ENCODE results near the gene JARID2. TPM values are rescaled to one million over a fixed set of nuclear protein-coding genes. Genes with fewer than 3 reads are reported as not detected.

Gene JARID2
- total RNA-seq, 1 experiment from 2014 or later = 23.6 TPM

DNA sequence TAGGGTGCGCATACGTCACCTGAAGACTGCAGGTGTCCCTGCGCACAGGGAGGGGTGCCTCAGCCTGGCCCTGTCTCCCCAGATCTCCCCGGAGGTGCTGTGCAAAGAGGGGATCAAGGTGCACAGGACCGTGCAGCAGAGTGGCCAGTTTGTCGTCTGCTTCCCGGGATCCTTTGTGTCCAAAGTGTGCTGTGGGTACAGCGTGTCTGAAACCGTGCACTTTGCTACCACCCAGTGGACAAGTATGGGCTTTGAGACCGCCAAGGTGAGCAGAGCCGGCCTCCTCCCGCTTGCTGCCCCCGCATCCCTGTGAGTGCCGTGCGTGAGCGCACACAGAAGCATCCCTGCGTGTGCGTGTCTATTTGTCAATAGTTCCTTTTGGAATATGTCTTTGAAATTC, 266.3 kb downstream of the JARID2 start:
- intact Hi-C loops (cut with micrococcal nuclease) = no loop called here
- CTCF ChIA-PET = no interaction called here

DNA sequence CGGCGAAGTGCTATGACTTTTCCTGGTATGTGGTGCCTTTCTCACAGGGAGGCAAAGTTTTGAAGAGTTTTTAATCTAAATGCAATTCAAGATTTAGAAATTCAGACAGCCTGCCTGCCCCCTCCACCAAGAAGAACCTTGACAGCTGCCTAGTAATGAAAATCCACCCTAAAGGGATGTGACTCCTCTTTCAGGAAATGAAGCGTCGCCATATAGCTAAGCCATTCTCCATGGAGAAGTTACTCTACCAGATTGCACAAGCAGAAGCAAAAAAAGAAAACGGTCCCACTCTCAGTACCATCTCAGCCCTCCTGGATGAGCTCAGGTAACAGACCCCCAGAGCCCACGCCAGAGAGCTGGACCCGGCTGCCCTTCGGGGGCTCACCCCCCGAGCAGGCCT, 266.9 kb downstream of the JARID2 start:
- Histone ChIP-seq H3K27me3 (ENCODE audit: insufficient read depth, low read length) (no peaks in the 10 kb centered on the region), H3K27ac (ENCODE audit: low read depth, low read length) (no peak overlapping the region), H3K9me2 (ENCODE audit: insufficient read depth) (no peaks in the 10 kb centered on the region), H3K79me2 (ENCODE audit: insufficient read depth, low read length) (no peaks in the 10 kb centered on the region), H4K20me1 (ENCODE audit: insufficient read depth) (no peaks in the 10 kb centered on the region), H3K36me3 (ENCODE audit: control insufficient read depth in 1 of 2, insufficient read depth in 2 of 2, low read length in 2 of 2) (peaks cover 0 to 2% of the 10 kb centered on the region in 2 experiments; a peak in 1 of 4 replicates), H3K4me1 (ENCODE audit: control insufficient read depth in 1 of 2, insufficient read depth in 2 of 2, low read length in 2 of 2) (no peaks in the 10 kb centered on the region), H3K4me2 (ENCODE audit: low read length) (no peak overlapping the region), H3K9ac (ENCODE audit: low read length) (no peak overlapping the region), H3K9me3 (ENCODE audit: control insufficient read depth in 1 of 2, insufficient read depth in 1 of 2, low read depth in 1 of 2, low read length in 2 of 2) (no peaks in the 10 kb centered on the region), H2AFZ (ENCODE audit: low read depth, low read length, poor library complexity, severe bottlenecking) (no peak overlapping the region), H3K4me3 (replicated peaks in 1 of 2; ENCODE audit: low read depth in 1 of 2, low read length in 2 of 2) (no peak overlapping the region)
- CTCF ChIA-PET = no interaction called here
- no TSS peak for BruUV-seq (replicated peaks)
- DNase-seq (ENCODE audit: low read depth, low spot score) = no peak
- RAD21 ChIA-PET (ENCODE audit: low non-redundant PET in 1 of 2, low total read pairs in 2 of 2, uncharacterized antibody in 2 of 2, unreplicated experiment in 2 of 2) = no interaction called here
- no peak for ATAC-seq
- intact Hi-C loops (cut with micrococcal nuclease) = no loop called here
- POLR2A ChIA-PET = no interaction called here
- TF ChIP-seq EGR1 (IDR thresholded peaks at IDR 0.05; ENCODE audit: low read depth) (no peak), SIN3A (IDR thresholded peaks at IDR 0.05; ENCODE audit: low read depth) (no peak), ZNF274 (IDR thresholded peaks at IDR 0.05; ENCODE audit: low read depth, low read length) (no peak), EZH2 (IDR thresholded peaks at IDR 0.05) (no peak), FOSL1 (IDR thresholded peaks at IDR 0.05; ENCODE audit: low read depth) (no peak), POLR2A (IDR thresholded peaks at IDR 0.05; ENCODE audit: borderline replicate concordance, extremely low read depth, insufficient read depth, insufficient read length) (no peak), CBX3 (IDR thresholded peaks at IDR 0.05; ENCODE audit: low read depth) (no peak), SP1 (IDR thresholded peaks at IDR 0.05; ENCODE audit: low read depth) (no peak), ZFX (IDR thresholded peaks at IDR 0.05) (no peak), SRF (IDR thresholded peaks at IDR 0.05; ENCODE audit: low read depth) (no peak), ELF1 (IDR thresholded peaks at IDR 0.05; ENCODE audit: borderline replicate concordance, low read depth) (no peak)
- TF ChIP-seq, protein P1, sequence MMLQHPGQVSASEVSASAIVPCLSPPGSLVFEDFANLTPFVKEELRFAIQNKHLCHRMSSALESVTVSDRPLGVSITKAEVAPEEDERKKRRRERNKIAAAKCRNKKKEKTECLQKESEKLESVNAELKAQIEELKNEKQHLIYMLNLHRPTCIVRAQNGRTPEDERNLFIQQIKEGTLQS (IDR thresholded peaks at IDR 0.05) = no peak
- TF ChIP-seq, protein P2, sequence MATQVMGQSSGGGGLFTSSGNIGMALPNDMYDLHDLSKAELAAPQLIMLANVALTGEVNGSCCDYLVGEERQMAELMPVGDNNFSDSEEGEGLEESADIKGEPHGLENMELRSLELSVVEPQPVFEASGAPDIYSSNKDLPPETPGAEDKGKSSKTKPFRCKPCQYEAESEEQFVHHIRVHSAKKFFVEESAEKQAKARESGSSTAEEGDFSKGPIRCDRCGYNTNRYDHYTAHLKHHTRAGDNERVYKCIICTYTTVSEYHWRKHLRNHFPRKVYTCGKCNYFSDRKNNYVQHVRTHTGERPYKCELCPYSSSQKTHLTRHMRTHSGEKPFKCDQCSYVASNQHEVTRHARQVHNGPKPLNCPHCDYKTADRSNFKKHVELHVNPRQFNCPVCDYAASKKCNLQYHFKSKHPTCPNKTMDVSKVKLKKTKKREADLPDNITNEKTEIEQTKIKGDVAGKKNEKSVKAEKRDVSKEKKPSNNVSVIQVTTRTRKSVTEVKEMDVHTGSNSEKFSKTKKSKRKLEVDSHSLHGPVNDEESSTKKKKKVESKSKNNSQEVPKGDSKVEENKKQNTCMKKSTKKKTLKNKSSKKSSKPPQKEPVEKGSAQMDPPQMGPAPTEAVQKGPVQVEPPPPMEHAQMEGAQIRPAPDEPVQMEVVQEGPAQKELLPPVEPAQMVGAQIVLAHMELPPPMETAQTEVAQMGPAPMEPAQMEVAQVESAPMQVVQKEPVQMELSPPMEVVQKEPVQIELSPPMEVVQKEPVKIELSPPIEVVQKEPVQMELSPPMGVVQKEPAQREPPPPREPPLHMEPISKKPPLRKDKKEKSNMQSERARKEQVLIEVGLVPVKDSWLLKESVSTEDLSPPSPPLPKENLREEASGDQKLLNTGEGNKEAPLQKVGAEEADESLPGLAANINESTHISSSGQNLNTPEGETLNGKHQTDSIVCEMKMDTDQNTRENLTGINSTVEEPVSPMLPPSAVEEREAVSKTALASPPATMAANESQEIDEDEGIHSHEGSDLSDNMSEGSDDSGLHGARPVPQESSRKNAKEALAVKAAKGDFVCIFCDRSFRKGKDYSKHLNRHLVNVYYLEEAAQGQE (IDR thresholded peaks at IDR 0.05; ENCODE audit: low read depth) = no peak

More for the DNA sequence above, 266.3 kb downstream of the JARID2 start:
- Histone ChIP-seq H3K27me3 (ENCODE audit: insufficient read depth, low read length) (no peaks in the 10 kb centered on the region), H3K4me2 (ENCODE audit: low read length) (no peak overlapping the region), H2AFZ (ENCODE audit: low read depth, low read length, poor library complexity, severe bottlenecking) (no peak overlapping the region), H4K20me1 (ENCODE audit: insufficient read depth) (no peaks in the 10 kb centered on the region), H3K9ac (ENCODE audit: low read length) (no peak overlapping the region), H3K4me1 (ENCODE audit: control insufficient read depth in 1 of 2, insufficient read depth in 2 of 2, low read length in 2 of 2) (no peaks in the 10 kb centered on the region), H3K36me3 (ENCODE audit: control insufficient read depth in 1 of 2, insufficient read depth in 2 of 2, low read length in 2 of 2) (peaks cover 0 to 2% of the 10 kb centered on the region in 2 experiments; a peak in 1 of 4 replicates), H3K4me3 (replicated peaks in 1 of 2; ENCODE audit: low read depth in 1 of 2, low read length in 2 of 2) (no peak overlapping the region), H3K9me2 (ENCODE audit: insufficient read depth) (no peaks in the 10 kb centered on the region), H3K27ac (ENCODE audit: low read depth, low read length) (no peak overlapping the region), H3K79me2 (ENCODE audit: insufficient read depth, low read length) (no peaks in the 10 kb centered on the region), H3K9me3 (ENCODE audit: control insufficient read depth in 1 of 2, insufficient read depth in 1 of 2, low read depth in 1 of 2, low read length in 2 of 2) (no peaks in the 10 kb centered on the region)
- TF ChIP-seq SP1 (IDR thresholded peaks at IDR 0.05; ENCODE audit: low read depth) (no peak), RAD21 (IDR thresholded peaks at IDR 0.05; ENCODE audit: low read depth) (peak; percentile 39), YY1 (IDR thresholded peaks at IDR 0.05; ENCODE audit: extremely low read depth, insufficient replicate concordance, low read depth, low read length) (no peak), FOSL1 (IDR thresholded peaks at IDR 0.05; ENCODE audit: low read depth) (no peak), TCF7L2 (IDR thresholded peaks at IDR 0.05; ENCODE audit: borderline replicate concordance, extremely low read depth, insufficient read depth, insufficient read length) (no peak)
- TF ChIP-seq, protein P3, sequence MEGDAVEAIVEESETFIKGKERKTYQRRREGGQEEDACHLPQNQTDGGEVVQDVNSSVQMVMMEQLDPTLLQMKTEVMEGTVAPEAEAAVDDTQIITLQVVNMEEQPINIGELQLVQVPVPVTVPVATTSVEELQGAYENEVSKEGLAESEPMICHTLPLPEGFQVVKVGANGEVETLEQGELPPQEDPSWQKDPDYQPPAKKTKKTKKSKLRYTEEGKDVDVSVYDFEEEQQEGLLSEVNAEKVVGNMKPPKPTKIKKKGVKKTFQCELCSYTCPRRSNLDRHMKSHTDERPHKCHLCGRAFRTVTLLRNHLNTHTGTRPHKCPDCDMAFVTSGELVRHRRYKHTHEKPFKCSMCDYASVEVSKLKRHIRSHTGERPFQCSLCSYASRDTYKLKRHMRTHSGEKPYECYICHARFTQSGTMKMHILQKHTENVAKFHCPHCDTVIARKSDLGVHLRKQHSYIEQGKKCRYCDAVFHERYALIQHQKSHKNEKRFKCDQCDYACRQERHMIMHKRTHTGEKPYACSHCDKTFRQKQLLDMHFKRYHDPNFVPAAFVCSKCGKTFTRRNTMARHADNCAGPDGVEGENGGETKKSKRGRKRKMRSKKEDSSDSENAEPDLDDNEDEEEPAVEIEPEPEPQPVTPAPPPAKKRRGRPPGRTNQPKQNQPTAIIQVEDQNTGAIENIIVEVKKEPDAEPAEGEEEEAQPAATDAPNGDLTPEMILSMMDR (IDR thresholded peaks at IDR 0.05 in 2 of 3, conservative IDR thresholded peaks at IDR 0.05 in 1 of 3; ENCODE audit: borderline replicate concordance in 1 of 3, insufficient read depth in 1 of 3, low read depth in 2 of 3, low read length in 2 of 3) = peak in 2 of 3 experiments; percentile 30 to 32; a peak in 2 of 6 replicates
- DNase-seq (ENCODE audit: low read depth, low spot score) (no peak), ATAC-seq (peak; percentile 71)
- POLR2A ChIA-PET = no interaction called here
- RAD21 ChIA-PET (ENCODE audit: low non-redundant PET in 1 of 2, low total read pairs in 2 of 2, uncharacterized antibody in 2 of 2, unreplicated experiment in 2 of 2) = no interaction called here
- no TSS peak for BruUV-seq (replicated peaks)
